KMS-11 (cell line): ENCODE results near the gene CAVIN1.
"Not testable (repeated sequence)": the region's sequence is repeated elsewhere in the genome, so short reads cannot be mapped to it uniquely, and the experiment has no call there.

ENCODE experiments used
- H2AFZ ChIP-seq: fragments of 200-600 bp; sonication (generic); 2 replicates; pipeline ENCODE4 v1.6.1; 2016; ENCODE audit warnings: antibody characterized with exemption, mixed run types, low read depth
- H3K27ac ChIP-seq: fragments of 200-600 bp; sonication (generic); 2 replicates; pipeline ENCODE4 v1.6.1; 2016; ENCODE audit warnings: mild to moderate bottlenecking, mixed run types
- H3K27me3 ChIP-seq: fragments of 200-600 bp; sonication (generic); 2 replicates; pipeline ENCODE4 v1.6.1; 2017; ENCODE audit warnings: mild to moderate bottlenecking, low read depth, mixed run types, moderate library complexity; ENCODE audit not compliant: insufficient read depth
- H3K36me3 ChIP-seq: fragments of 200-600 bp; sonication (generic); 2 replicates; pipeline ENCODE4 v1.6.1; 2017; ENCODE audit warnings: mild to moderate bottlenecking, mixed run types; ENCODE audit not compliant: insufficient read depth
- H3K4me1 ChIP-seq: fragments of 200-600 bp; sonication (generic); 2 replicates; pipeline ENCODE4 v1.6.1; 2016; ENCODE audit warnings: mild to moderate bottlenecking, low read depth, mixed run types; ENCODE audit not compliant: poor library complexity, severe bottlenecking
- H3K4me2 ChIP-seq: fragments of 200-600 bp; sonication (generic); 2 replicates; pipeline ENCODE4 v1.7.0; 2016; ENCODE audit warnings: mild to moderate bottlenecking, mixed run types
- H3K4me3 ChIP-seq: fragments of 200-600 bp; sonication (generic); IDR thresholded peaks from 2 replicates; pipeline ENCODE4 v1.6.1; 2017; ENCODE audit warnings: low read depth, low read length, mixed read lengths; ENCODE audit not compliant: insufficient read depth
- H3K79me2 ChIP-seq: fragments of 200-600 bp; sonication (generic); 2 replicates; pipeline ENCODE4 v1.6.1; 2016; ENCODE audit warnings: low read depth, mixed run types; ENCODE audit not compliant: insufficient read depth
- H3K9ac ChIP-seq: fragments of 200-600 bp; sonication (generic); 2 replicates; pipeline ENCODE4 v1.6.1; 2016; ENCODE audit warnings: mild to moderate bottlenecking, mixed run types
- H4K20me1 ChIP-seq: fragments of 200-600 bp; sonication (generic); 2 replicates; pipeline ENCODE4 v1.6.1; 2016; ENCODE audit warnings: mild to moderate bottlenecking, mixed run types; ENCODE audit not compliant: insufficient read depth
- CTCF ChIP-seq: fragments of 200-600 bp; sonication (generic); conservative IDR thresholded peaks from 2 replicates; pipeline ENCODE4 v1.6.1; 2017; ENCODE audit warnings: low read depth, mild to moderate bottlenecking, antibody characterized with exemption, low read length, moderate library complexity, mixed read lengths

Gene CAVIN1

GRCh38 chr17:42399948-42400843 is 22.9 kb downstream of the CAVIN1 start:
- Histone ChIP-seq H4K20me1 (no peaks in the 10 kb centered on the region), H3K4me1 (peaks cover 9% of the 10 kb centered on the region), H3K36me3 (no peaks in the 10 kb centered on the region), H3K4me3 (no peak overlapping the region), H3K27me3 (no peaks in the 10 kb centered on the region), H3K79me2 (no peaks in the 10 kb centered on the region), H3K9ac (no peak overlapping the region), H3K4me2 (no peak overlapping the region), H2AFZ (no peak overlapping the region), H3K27ac (no peak overlapping the region)
- no peak for TF ChIP-seq CTCF

GRCh38 chr17:42399121-42399520 is 23.9 kb downstream of the CAVIN1 start:
- no peak overlapping the region for H2AFZ ChIP-seq
- H3K9ac ChIP-seq = no peak overlapping the region
- no peaks in the 10 kb centered on the region for H3K79me2 ChIP-seq
- H3K27me3 ChIP-seq = no peaks in the 10 kb centered on the region
- H4K20me1 ChIP-seq = no peaks in the 10 kb centered on the region
- H3K4me2 ChIP-seq = no peak overlapping the region
- TF ChIP-seq CTCF = no peak
- no peak overlapping the region for H3K4me3 ChIP-seq
- peaks cover 9% of the 10 kb centered on the region for H3K4me1 ChIP-seq
- H3K27ac ChIP-seq = no peak overlapping the region
- H3K36me3 ChIP-seq = no peaks in the 10 kb centered on the region

- H3K4me3 ChIP-seq, H3K36me3 ChIP-seq, H3K4me2 ChIP-seq, H3K79me2 ChIP-seq, H3K27me3 ChIP-seq, H2AFZ ChIP-seq, H3K27ac ChIP-seq, H4K20me1 ChIP-seq, H3K4me1 ChIP-seq, H3K9ac ChIP-seq: not testable (repeated sequence)
Measured at GRCh38 chr17:42395601-42396000, 27.5 kb downstream of the CAVIN1 start.

- H3K4me1 ChIP-seq = peaks cover 9% of the 10 kb centered on the region
- H3K27ac ChIP-seq = no peak overlapping the region
- no peaks in the 10 kb centered on the region for H3K36me3 ChIP-seq
- no peaks in the 10 kb centered on the region for H3K27me3 ChIP-seq
- no peak overlapping the region for H3K9ac ChIP-seq
- no peaks in the 10 kb centered on the region for H3K79me2 ChIP-seq
- H3K4me3 ChIP-seq = no peak overlapping the region
- no peak for TF ChIP-seq CTCF
- H3K4me2 ChIP-seq = no peak overlapping the region
- no peak overlapping the region for H2AFZ ChIP-seq
- no peaks in the 10 kb centered on the region for H4K20me1 ChIP-seq
Measured at GRCh38 chr17:42394838-42395237, 28.2 kb downstream of the CAVIN1 start.
